HG02970 (cell line): ENCODE results near the gene SLC51A.
"Not testable (repeated sequence)": the region's sequence is repeated elsewhere in the genome, so short reads cannot be mapped to it uniquely, and the experiment has no call there.

Experiments
- ATAC-seq: cut with Tn5 transposase; IDR thresholded peaks from one replicate; pipeline ENCODE4 v1.9.1; 2021; ENCODE audit warnings: mild to moderate bottlenecking, moderate library complexity, moderate number of reproducible peaks; ENCODE audit not compliant: unreplicated experiment, low FRiP score

The SLC51A gene

DNA sequence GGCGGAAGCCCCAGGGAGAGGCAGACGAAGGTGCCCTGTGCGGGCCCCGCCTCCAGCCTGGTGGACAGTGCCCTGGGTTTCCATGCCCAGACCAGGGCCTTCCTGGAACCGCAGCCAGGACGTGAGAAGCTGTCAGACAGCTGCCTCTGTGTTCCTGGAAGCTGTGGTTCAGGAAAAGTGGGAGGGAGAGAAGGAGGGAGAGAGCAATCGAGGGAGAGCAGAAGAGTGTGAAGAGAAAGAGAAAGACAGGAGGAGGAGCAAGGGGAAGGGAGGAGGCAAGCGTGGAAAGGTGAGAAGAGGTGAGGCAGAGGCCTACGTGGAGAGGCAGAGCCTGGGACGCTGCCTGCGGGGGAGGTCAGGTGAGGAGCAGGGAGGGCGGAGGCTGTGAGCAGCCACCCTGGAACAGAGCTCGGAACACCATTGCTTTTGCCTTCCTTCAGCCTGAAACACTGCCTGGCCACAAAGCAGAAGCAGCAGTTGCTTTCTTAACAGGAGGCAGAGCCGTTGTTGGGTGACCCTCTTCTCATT is 23.7 kb upstream of the SLC51A start:
- no peak for ATAC-seq

DNA sequence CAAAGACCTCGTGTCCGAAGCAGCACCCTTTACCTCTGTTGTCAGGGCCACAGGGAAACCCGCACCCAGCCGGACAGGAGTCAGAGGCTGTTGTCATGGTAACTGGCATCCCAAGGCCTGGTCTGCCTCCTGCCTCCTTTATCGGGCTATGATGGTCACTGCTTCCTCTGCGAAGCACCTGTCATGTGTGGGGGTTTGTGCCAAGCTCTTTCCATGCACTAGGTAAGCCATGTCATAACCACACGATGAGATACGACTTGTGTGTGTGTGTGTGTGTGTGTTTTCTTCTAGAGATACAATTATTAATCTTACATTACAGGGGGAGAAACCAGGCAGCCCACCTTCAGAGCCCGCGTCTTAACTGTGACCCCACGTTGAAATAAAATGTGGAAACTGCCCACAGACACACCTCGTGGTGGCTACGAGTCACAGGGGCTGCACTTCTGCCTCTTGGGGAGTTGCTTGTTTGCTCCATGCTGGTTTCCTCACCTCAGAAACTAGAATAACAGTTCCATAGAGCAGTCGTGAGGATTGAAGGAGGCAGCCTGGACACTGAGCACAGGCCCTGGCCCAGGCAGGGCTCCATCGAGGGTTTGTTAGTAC is 23.1 kb upstream of the SLC51A start:
- ATAC-seq: no peak

DNA sequence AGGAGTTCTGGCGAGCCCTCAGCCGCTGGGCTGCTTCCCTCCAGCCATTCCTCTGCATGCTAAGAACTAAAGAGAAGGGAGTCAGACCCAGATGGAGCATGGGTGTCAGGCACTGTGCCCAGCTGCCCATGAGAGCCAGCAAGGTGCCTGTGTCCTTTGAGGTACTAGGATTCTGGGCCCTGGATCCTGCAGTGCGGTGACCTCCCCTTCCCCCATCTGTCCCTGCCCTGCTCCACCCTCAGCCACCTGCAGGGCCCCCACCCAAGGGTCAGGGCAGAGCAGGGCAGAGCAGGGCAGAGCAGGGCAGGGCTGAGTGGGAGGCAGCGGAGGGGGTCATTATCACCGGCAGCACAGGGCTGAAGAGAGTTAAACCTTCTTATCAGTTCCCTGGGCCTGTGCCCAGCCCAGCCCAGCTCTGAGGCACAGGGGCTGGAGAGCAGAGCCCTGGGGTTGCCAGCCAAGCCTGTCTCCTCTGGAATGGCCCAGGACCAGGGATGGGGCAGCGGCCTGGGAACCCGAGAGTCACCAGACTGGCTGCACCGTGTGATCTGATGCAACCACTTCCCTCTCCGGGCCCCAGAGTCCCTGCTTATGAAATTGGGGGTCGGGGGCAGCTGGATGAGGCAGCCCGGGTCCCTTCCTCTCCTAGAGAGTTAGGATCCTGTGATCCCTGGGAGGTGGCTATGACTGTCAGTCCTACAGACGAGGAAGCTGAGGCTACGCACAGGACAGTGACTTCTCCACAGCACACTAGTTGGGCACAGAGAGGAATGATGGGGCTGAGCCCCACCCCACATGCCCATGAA is 22.4 kb upstream of the SLC51A start:
- no peak for ATAC-seq

DNA sequence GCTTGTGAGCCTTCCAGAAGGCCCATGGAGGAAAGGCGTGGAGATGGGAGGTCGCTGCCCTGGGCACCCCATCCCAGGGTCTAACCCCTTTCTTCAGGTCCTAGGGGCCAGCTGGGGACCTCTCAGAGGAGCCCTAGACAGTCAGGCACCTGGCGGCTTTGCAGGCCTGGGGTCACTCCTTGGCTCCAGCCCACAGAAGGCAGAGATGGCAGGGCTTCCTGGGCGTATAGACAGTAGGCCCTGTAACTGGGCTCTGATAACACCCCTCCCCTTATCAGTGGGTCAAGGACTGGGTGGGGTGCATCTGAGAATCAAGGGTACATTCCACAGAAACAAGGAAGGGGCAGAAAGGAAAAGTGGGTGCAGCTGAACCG is 21.8 kb upstream of the SLC51A start:
- no peak for ATAC-seq

DNA sequence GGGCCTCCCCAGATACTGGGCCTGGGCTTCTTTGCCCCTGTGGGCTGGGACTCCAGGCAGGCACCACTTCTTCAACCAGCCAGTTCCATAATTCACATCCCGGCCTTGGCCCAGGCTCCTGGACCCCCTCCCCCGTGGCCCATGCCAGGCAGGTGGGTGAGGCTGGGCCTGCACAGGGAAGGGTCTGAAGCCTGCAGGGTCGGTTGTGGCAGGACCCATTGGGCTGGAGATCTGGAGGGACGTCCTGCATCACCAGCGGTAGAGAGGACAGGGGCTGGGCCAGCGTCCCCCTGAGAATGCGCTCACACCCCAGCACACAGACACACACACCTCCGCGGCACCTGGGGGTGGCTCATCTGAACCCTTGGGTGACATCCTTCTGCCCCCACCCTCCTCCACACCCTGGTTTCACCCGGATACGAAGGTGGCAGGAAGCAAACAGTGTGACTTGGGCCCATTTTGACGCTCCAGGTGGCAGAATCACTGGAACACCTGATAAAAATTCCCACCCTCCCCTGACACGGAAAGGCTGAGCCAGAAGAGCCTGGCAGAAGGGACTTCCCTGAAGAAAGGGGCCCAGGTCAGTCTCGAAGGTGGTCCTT is 20.6 kb upstream of the SLC51A start:
- no peak for ATAC-seq

DNA sequence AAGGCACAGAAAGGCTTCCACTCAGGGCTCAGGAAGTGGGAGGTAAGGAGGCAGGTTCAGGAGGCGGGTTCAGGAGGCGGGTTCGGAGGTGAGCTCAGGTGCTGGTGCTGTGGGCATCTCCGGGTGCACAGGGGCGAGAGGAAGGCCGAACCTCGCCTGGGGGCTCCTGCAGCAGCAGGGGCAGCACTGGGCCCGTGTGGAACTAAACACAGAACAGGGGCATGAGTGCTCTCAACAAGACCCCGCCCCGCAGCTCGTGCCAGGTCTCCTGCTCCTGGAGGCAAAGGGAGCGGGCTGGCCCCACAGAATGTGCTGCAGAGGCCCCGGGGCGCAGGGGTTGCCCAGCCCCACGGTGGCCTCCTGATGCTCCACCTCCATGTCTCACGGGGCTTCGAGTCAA is 18.8 kb upstream of the SLC51A start:
- no peak for ATAC-seq

DNA sequence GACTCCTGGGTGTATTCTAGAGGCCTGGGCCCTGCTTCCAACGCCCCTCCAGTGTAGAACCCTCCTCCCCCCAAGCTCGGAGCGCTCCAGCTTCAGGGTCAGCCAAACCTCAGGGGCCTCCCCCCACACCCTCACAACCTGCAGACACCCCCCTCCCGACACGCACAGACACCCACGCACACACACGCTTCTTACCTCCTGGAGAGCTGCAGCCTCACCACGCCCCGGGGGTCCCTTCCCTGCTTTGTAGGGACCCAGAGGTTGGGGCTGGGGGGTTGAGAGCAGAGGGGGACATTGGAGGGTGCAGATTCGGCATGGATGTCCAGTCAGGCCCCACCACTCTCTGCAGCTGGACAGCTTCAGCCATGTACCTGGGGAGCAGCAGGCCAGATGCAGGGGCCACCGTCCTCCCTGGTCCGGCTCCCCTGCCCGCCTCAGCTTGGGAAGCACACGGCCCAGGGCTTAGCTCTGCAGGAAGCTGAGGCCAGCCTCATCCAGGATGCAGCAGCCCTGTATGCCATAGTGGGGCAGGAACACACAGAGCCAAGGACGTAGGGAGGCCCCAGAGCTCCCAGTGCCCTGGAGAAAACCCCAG is 18.2 kb upstream of the SLC51A start:
- ATAC-seq: no peak

DNA sequence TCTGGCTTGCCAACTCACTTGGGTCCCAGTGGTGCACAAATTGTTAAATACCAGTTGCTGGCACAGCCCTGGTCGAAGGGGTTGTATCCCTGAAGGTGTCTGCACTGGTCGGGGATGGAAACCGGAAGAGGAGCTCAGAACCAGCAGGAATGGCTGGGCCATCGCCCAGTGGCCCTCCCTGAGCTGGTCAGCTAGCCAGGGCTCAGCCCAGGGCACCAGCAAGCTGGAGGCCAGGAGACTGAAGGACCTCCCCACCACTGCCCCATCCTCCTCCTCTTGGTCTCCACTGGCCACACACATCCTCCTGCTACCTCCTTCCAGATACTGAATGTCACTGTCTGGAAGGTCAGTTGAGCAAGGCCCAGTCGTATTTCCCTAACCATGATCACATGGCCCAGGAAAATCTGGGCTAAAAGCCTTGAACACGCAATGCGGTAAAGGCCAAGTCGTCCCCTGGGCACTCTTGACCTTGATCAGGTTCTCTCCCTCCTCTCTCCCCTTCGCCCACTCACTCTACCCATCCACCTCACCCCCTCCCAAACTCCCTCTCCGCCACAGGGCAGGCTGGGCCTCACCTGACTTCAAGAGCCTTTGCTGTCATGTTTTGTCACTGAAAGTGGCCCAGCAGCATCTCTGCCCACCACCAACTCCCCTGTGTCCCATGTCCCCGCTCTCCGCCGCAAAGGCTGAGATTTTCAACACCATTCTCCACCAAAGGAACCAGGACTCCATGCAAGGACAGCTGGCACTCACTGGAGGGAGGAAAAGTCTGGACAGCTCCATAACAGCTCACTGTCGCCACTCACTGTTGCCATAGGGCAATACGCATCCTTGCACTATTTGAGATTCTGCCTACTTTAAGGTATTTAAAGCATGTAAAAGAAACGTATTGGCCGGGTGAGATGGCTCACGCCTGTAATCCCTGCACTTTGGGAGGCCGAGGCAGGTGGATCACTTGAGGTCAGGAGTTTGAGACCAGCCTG is 17.3 kb upstream of the SLC51A start:
- no peak for ATAC-seq

DNA sequence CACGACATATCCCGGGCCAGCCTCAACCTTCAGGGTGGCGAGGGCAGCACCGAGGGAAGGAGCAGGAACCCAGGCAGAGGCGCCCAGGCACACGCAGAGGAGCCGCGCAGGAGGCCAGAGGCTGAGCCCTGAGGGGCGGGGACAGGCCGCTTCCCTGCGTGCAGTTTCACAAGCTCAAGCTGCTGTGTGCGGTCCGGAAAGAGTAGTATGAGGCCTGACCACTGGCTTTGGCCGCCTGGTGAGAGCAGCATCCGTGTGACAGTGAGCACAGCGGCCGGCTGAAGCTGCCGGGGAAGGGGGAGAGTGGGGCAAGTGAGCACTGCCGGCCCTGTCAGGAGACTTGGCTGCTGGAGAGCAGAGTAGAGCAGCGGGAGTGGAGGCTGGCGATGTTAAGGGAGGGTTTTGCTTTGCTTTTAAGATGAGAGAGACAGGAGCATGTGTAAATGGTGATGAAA is 13.8 kb upstream of the SLC51A start:
- ATAC-seq: no peak

DNA sequence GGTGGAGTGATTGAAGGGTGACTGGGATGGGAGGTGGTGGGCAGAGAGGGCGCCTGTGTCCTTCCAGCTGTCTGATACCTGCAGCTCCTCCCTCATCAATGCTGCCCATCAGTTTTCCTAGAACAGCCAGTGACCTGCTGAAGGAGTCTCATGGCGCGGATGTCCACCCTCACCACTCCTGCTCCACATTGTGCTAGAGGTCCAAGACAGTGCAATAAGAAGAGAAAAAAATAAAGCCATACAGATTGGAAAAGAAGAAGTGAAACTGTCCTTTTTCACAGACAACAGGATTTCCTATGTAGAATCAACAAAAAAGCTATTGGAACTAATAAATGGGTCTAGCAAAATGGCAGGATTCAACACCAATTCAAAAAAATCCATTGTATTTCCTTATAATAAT is 12.5 kb upstream of the SLC51A start:
- no peak for ATAC-seq

DNA sequence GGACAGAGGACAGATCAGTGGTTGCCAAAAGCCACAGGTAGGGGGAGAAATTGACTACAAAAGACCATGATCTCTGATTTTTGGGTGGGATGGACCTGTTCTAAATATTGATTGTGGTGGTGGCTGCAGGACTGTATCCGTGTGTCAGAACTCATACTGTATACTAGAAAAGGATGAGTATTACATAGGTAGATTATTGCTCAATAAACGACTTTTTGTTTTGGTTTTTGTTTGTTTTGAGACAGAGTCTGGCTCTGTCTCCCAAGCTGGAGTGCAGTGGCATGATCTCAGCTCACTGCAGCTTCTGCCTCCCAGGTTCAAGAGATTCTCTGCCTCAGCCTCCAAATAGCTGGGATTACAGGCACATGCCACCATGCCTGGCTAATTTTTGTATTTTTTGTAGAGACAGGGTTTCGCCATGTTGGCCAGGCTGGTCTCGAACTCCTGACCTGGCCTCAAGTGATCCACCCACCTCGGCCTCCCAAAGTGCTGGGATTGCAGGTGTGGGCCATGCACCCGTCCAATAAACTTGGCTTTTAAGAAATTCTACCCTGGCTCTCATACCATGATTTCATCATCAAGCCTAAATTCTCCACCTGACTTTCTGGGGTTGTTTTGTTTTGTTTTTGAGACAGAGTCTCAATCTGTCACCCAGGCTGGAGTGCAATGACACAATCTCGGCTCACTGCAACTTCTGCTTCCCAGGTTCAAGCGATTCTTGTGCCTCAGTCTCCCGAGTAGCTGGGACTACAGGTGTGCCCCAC is 10.7 kb upstream of the SLC51A start:
- not testable (repeated sequence) for ATAC-seq

DNA sequence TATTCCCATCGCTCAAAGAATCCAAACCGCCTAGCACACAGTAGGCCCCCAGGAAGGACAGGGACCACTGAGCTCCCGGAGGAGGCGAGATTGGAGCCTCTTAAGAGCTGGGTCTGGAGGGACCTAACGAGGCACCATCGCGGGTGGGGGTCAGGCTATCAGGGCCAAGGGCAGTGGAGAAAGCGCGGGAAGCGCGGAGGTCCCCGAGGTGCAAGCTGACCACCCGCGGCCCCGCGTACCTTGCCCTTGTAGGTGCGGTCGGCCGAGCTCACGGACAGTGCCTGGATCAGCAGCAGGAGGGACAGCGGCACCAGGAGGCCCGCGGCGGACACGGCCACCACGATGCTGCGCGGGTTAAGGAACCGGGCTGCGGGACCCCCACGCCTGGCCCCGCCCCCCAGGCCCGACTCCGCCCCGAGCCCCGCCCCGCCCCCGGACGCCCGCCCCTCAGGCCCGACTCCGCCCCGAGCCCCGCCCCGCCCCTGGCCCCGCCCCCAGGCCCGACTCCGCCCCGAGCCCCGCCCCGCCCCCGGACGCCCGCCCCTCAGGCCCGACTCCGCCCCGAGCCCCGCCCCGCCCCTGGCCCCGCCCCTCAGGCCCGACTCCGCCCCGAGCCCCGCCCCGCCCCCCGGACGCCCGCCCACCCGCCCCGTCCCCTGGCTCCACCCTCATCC is 9.0 kb upstream of the SLC51A start:
- ATAC-seq: no peak

DNA sequence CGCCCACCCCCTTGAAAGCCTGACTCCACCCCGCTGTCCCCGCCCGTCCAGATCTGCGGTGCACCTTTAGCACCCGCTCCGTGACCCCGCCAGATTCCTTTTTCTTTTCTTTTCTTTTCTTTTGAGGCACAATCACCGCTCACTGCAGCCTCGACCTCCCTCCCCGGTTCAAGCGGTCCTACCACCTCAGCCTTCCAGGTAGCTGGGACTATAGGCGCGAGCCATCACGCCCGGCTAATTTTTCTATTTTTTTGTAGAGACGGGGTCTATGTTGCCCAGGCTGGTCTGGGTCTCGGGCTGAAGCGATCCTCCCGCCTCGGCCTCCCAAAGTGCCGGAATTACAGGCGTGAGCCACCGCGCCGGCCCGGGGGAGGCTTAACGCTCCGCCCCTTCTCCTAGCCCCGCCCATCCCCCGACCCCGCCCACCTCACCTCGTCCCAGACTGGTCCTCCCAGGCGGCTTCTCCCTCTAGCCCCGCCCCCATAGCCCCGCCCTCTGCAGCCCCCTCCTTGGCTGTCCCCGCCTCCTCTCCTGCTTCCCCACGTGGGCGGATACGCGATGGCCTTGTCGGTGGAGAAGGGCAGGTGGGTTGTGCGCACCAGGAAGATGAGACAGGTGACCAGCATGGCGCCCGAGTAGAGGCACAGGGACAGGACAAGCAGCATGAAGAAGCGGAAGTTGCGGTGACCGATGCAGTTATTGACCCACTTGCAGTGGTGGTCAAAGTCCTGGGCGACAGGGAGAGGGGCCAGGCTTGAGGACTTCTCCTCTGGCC is 8.3 kb upstream of the SLC51A start:
- no peak for ATAC-seq

DNA sequence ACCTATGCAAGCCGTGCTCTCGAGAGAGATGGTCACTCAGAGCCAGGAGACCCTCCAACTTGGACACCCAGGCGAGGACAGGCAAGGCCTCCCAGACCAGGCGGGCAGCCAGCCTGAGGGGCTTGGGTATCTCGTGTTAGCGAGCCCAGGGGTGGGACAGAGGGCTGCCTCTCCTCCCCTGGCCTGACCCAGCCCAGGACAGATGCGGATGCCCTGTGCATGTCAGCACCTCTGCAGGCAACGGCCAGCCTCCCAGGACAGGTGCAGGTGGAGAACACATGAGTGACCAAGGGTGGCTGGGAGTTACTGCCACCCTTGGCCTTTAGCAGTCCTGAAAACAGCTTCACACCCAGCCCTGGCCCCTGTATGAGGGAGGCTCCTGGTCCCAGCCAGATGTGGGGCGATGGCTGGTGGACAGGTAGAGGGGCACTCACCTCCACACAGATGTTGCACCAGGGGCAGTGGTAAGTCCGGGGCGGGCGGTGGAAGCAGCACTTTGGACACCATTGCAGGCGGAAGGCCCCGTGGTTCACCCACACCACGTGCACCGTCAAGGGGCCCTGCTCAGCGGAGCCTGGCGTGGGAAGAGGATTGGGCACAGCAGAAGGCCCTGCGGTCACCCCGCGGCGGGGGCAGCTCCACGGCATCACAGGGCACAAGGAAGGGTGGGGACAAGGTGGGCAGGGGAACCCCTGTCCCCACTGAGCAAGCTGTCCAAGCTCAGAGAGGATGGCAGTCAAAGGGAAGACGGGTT is 7.2 kb upstream of the SLC51A start:
- ATAC-seq: no peak

DNA sequence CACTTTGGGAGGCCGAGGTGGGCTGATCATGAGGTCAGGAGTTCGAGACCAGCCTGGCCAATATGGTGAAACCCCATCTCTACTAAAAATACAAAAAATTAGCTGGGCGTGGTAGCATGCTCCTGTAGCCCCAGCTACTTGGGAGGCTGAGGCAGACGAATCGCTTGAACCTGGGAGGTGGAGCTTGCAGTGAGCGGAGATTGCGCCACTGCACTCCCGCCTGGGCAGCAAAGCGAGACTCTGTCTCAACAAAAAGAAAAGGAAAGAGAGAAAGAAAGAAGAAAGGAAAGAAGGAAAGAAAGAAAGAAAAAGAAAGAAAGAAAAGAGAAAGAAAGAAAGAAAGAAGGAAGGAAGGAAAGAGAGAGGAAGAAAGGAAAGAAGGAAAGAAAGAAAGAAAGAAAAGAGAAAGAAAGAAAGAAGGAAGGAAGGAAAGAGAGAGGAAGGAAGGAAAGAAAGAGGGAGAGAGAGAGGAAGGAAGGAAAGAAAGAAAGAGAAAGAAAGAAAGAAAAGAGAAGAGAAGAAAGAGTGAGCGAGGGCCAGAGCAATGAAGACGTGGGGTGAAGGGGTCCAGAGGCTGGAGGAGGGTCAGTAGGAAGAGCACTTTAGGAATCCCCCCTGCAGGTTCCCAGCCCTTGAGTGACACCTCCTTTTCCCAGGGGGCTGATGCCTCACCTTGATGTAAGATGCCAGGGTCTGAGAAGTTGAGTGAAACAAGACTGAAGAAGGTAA is 6.2 kb upstream of the SLC51A start:
- ATAC-seq: not testable (repeated sequence)

DNA sequence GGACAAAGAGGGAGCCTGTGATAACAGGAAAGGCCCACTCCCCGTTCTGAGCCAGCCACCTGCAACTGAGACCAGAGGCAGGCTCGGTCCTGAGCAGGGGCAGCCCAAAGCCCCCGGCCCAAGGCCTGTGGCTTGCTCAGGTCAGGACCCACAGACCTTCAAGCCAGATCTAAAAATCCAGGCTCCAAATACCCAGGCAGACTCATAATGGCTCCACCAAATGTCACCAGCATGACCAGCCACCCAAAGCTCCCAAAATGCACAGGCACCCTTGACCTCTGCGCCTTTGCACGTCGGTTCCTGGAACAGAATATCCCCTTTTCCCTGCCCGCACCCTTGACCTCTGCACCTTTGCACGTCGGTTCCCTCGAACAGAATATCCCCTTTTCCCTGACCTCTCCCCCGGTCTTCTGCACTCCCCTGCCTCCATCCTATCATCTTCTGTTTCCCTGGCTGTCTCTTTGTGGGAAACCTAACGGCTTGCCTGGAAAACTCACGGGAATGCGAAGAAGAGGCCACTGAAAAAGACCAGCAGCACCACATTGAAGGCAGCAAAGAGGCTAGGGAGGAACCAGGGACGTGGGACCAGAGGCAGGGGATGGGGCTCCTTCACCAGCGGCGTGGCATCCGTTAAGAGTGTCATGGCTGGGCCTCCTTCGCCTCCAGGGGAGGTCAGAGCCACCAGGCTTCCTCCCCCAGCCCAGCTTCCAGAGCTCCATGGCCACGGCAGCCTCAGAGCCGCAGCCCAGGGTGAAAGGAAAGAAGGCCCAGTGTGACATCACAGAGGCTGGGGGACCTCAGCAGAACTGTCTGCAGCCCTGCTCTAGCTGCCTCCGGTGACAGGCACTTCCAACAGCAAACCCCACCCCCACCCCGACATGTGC is 5.4 kb upstream of the SLC51A start, which contains the start of gene ZDHHC19:
Gene ZDHHC19 (minus strand): TSS at position 728 of the 884 bp plus-strand sequence. CDS start 85 bp downstream, at position 643.
- no peak for ATAC-seq
